Endothelial cell of umbilical vein (primary cell): ENCODE measurements around the gene DCLK2. TPM values are rescaled to one million over a fixed set of nuclear protein-coding genes. Genes with fewer than 3 reads are reported as not detected.

ENCODE experiments used
- BruUV-seq: library from RNA; stranded (reverse); fragments of 400-500 nt; replicated peaks from 2 replicates; lab custom pipeline; 2021; lab: Mats Ljungman, UMichigan
- CTCF ChIA-PET: fragments of 300-600, 350-600 bp; sonication (Branson Sonifier 250); formaldehyde crosslinking; loops from one replicate; lab custom pipeline; 2021; ENCODE audit warnings: antibody characterized with exemption, inconsistent platforms; lab: Charles Lee
- POLR2A ChIA-PET: fragments of 300-600, 350-600 bp; sonication (Branson Sonifier 250); formaldehyde crosslinking; loops from one replicate; lab custom pipeline; 2021; ENCODE audit warnings: antibody characterized with exemption, inconsistent platforms; lab: Charles Lee
- DNase-seq: peaks from one replicate; pipeline ENCODE4 v3.0.0-alpha.2; 2011; ENCODE audit warnings: low read depth, low spot score
- FAIRE-seq: peaks from 2 replicates; lab custom pipeline; 2011; peaks lifted over from hg19 to GRCh38; lab: Jason Lieb, UNC
- H2AFZ ChIP-seq: 2 replicates; pipeline ENCODE4 v1.6.0; 2012; ENCODE audit warnings: low read depth, low read length, control low read depth, inconsistent platforms
- H3K27ac ChIP-seq: 2 replicates; pipeline ENCODE4 v1.5.1; 2011; ENCODE audit warnings: low read depth, mild to moderate bottlenecking, control low read depth, low read length, moderate library complexity; ENCODE audit not compliant: insufficient read depth
- H3K27me3 ChIP-seq, 2 experiments: 2 replicates each; pipeline versions ENCODE4 v1.6.0 to v1.6.1; 2011; ENCODE audit warnings: low read length in 2 of 2, mixed read lengths in 1 of 2; ENCODE audit not compliant: control insufficient read depth in 2 of 2, insufficient read depth in 2 of 2
- H3K36me3 ChIP-seq, 2 experiments: 2 replicates in 1 of 2; 3 replicates in 1 of 2; pipeline ENCODE4 v1.5.1; 2011; ENCODE audit warnings: low read length in 2 of 2, mild to moderate bottlenecking in 1 of 2, moderate library complexity in 1 of 2; ENCODE audit not compliant: control insufficient read depth in 2 of 2, insufficient read depth in 2 of 2; ENCODE audit errors: extremely low read depth in 1 of 2
- H3K4me1 ChIP-seq: 3 replicates; pipeline ENCODE4 v1.5.1; 2011; ENCODE audit warnings: mild to moderate bottlenecking, low read length; ENCODE audit not compliant: control insufficient read depth, insufficient read depth; ENCODE audit errors: extremely low read depth
- H3K4me2 ChIP-seq: 2 replicates; pipeline ENCODE4 v1.6.1; 2011; ENCODE audit warnings: low read length, control low read depth, mixed read lengths; ENCODE audit not compliant: insufficient read depth
- H3K4me3 ChIP-seq, 3 experiments: fragments of 200-600 bp in 1 of 3; sonication (generic), shearing (Covaris generic) in 1 of 3; replicated peaks in 1 of 3; 2 replicates each; pipeline ENCODE4 v1.5.1; 2011 to 2016; ENCODE audit warnings: control low read depth in 3 of 3, low read length in 3 of 3, mild to moderate bottlenecking in 2 of 3, inconsistent platforms in 1 of 3, low read depth in 1 of 3, moderate library complexity in 1 of 3; ENCODE audit not compliant: insufficient read depth in 1 of 3
- H3K79me2 ChIP-seq: 2 replicates; pipeline ENCODE4 v1.6.0; 2012; ENCODE audit warnings: low read length, inconsistent platforms; ENCODE audit not compliant: control insufficient read depth, insufficient read depth
- H3K9ac ChIP-seq: replicated peaks from 2 replicates; pipeline ENCODE3; 2011; ENCODE audit warnings: low read length, control low read depth; ENCODE audit not compliant: insufficient read depth; ENCODE audit errors: extremely low read depth
- H3K9me1 ChIP-seq: replicated peaks from 3 replicates; pipeline ENCODE4 v1.6.0; 2011; ENCODE audit warnings: mild to moderate bottlenecking, low read length; ENCODE audit not compliant: control insufficient read depth, insufficient read depth; ENCODE audit errors: extremely low read depth
- H3K9me3 ChIP-seq: replicated peaks from 2 replicates; pipeline ENCODE4 v1.5.1; 2012; ENCODE audit warnings: low read length, inconsistent platforms; ENCODE audit not compliant: control insufficient read depth, insufficient read depth
- H4K20me1 ChIP-seq: replicated peaks from 2 replicates; pipeline ENCODE3; 2011; ENCODE audit warnings: mild to moderate bottlenecking, low read length; ENCODE audit not compliant: control insufficient read depth, insufficient read depth; ENCODE audit errors: extremely low read depth
- EZH2 ChIP-seq: IDR thresholded peaks from 2 replicates; pipeline ENCODE4 v1.6.1; 2012; ENCODE audit warnings: borderline replicate concordance, low read depth, mild to moderate bottlenecking, moderate library complexity, low read length, inconsistent platforms; ENCODE audit not compliant: severe bottlenecking
- FOS ChIP-seq: IDR thresholded peaks from 2 replicates; pipeline ENCODE4 v1.6.1; 2011; ENCODE audit warnings: mild to moderate bottlenecking, low read length, moderate library complexity, borderline replicate concordance; ENCODE audit not compliant: insufficient read depth
- POLR2AphosphoS5 ChIP-seq: IDR thresholded peaks from 2 replicates; pipeline ENCODE4 v1.6.1; 2012; ENCODE audit warnings: low read depth, mild to moderate bottlenecking, control low read depth, low read length, moderate library complexity; ENCODE audit not compliant: insufficient read depth
- dilution Hi-C: fragments of 300-500 bp; cut with MboI; formaldehyde crosslinking; loops from one replicate; pipeline ENCODE4 v1.15.0; 2019; ENCODE audit warnings: low sequenced_read_pairs; ENCODE audit not compliant: extremely low pct_ligation_motif_present
- intact Hi-C: fragments of 100-400 bp; cut with micrococcal nuclease; formaldehyde crosslinking; loops from one replicate; pipeline ENCODE4 v1.10.0; 2022
- polyA plus RNA-seq, 4 experiments: library from polyadenylated mRNA; depleted of rRNA in 3 of 4; stranded (reverse) in 3 of 4; unstranded in 1 of 4; fragments of >200 nt; gene quantifications; 2 replicates each; pipeline versions ENCODE4 v1.2.1 to v1.2.3, GENCODE V29; 2011 to 2012; ENCODE audit warnings: missing spikeins in 1 of 4
- total RNA-seq: library from RNA; stranded (reverse); gene quantifications from 2 replicates; pipeline ENCODE4 v1.2.3, GENCODE V29; 2021
- TF ChIP-seq, protein P1 (sequence below), 2 donors: IDR thresholded peaks; 1 replicate in 1 of 2; 2 replicates in 1 of 2; pipeline ENCODE4 v1.5.1; 2011; ENCODE audit warnings: low read length in 2 of 2, mild to moderate bottlenecking in 2 of 2, moderate library complexity in 2 of 2, control low read depth in 1 of 2, inconsistent platforms in 1 of 2, low read depth in 1 of 2; ENCODE audit not compliant: insufficient read depth in 1 of 2; ENCODE audit errors: extremely low read depth in 1 of 2
- TF ChIP-seq, protein P2 (sequence below): IDR thresholded peaks from 2 replicates; pipeline ENCODE4 v1.6.1; 2011; ENCODE audit not compliant: insufficient read depth, insufficient read length

Gene DCLK2
- total and polyA plus RNA-seq, 2 donors (not counting 3 experiments of a cell fraction or from before 2014, with no cell fraction given): 1.7 to 4.7 TPM

- Histone ChIP-seq H3K9ac (no peak overlapping the region), H3K36me3 (no peaks in the 10 kb centered on the region), H3K9me1 (no peaks in the 10 kb centered on the region), H4K20me1 (no peaks in the 10 kb centered on the region), H3K4me1 (no peaks in the 10 kb centered on the region), H3K4me2 (no peak overlapping the region), H2AFZ (no peak overlapping the region), H3K4me3 (no peak overlapping the region), H3K27me3 (no peaks in the 10 kb centered on the region), H3K79me2 (no peaks in the 10 kb centered on the region), H3K27ac (no peak overlapping the region), H3K9me3 (no peaks in the 10 kb centered on the region)
- TF ChIP-seq, protein P1, sequence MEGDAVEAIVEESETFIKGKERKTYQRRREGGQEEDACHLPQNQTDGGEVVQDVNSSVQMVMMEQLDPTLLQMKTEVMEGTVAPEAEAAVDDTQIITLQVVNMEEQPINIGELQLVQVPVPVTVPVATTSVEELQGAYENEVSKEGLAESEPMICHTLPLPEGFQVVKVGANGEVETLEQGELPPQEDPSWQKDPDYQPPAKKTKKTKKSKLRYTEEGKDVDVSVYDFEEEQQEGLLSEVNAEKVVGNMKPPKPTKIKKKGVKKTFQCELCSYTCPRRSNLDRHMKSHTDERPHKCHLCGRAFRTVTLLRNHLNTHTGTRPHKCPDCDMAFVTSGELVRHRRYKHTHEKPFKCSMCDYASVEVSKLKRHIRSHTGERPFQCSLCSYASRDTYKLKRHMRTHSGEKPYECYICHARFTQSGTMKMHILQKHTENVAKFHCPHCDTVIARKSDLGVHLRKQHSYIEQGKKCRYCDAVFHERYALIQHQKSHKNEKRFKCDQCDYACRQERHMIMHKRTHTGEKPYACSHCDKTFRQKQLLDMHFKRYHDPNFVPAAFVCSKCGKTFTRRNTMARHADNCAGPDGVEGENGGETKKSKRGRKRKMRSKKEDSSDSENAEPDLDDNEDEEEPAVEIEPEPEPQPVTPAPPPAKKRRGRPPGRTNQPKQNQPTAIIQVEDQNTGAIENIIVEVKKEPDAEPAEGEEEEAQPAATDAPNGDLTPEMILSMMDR (IDR thresholded peaks at IDR 0.05; ENCODE audit: extremely low read depth in 1 of 2, insufficient read depth in 1 of 2, low read depth in 1 of 2, low read length in 2 of 2): peak in 1 of 2 donors; percentile 5
- TF ChIP-seq, protein P2, sequence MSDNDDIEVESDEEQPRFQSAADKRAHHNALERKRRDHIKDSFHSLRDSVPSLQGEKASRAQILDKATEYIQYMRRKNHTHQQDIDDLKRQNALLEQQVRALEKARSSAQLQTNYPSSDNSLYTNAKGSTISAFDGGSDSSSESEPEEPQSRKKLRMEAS: no peak
- no peak for TF ChIP-seq EZH2
- TF ChIP-seq FOS: no peak
- TF ChIP-seq POLR2AphosphoS5: no peak
- dilution Hi-C loops: no loop called here
- ChIA-PET CTCF (interaction anchor here (0.7 to 3.1 kb wide), 18 partner anchors 8 to 650 kb away, joined by 3 to 23 read pairs (median 4); no protein-coding TSS in a partner anchor), POLR2A (no interaction called here)
- FAIRE-seq (peak; percentile 59), DNase-seq (peak; percentile 45)
- no TSS peak for BruUV-seq
- intact Hi-C loops: no loop called here
Measured at GRCh38 chr4:150217192-150217591, 138.9 kb downstream of the DCLK2 start.
